ENCODE results near the gene KRT17.

The KRT17 gene

DNA sequence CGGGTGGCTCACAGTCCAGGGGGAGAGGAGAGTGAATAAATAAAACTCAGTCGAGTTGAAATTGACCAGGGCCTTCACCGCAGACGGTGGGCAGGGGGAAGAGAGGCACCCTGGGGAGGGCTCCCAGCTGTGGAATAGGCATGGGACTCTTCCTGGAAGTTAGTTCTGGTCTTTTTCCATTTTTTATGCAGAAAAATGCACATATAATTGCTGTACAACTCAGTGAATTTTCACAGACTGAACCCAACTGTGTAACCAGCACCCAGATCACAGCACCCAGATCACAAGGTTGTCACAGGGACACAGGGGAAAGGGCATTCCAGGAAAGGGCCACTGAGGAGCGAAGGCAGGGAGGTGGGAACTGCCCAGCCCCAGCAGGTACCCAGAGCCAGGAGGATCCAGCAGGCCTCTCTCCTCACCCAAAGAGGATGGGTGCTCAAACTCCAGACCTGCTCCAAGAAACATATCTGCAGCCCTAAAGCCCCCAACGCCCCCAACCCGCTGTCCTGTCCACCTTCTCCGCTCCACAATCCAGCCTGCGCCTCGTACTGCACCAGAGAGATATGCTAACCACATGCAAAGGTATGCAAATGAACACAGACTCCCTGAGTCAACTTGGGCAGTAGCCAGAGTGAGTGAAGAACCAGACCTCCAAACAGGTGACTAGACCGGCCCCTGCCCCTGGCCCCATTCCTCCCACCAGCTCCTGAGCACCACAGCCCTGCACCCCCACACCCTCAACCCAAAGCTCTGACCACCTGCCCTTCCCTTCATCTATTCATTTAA is 35.2 kb upstream of the KRT17 start:
- Histone ChIP-seq H3K27ac (no peak overlapping the region), H3K36me3 (no peaks in the 10 kb centered on the region), H3K4me1 (ENCODE audit: control insufficient read depth in 1 of 2, insufficient read depth in 1 of 2, low read depth in 1 of 2, low read length in 1 of 2) (peaks cover 0 to 5% of the 10 kb centered on the region in 2 experiments), H3K4me3 (ENCODE audit: low read depth in 1 of 2, low read length in 1 of 2) (no peak overlapping the region), H3K27me3 (peaks cover 18% of the 10 kb centered on the region), H3K9me3 (no peaks in the 10 kb centered on the region)
- TF ChIP-seq, protein P1, sequence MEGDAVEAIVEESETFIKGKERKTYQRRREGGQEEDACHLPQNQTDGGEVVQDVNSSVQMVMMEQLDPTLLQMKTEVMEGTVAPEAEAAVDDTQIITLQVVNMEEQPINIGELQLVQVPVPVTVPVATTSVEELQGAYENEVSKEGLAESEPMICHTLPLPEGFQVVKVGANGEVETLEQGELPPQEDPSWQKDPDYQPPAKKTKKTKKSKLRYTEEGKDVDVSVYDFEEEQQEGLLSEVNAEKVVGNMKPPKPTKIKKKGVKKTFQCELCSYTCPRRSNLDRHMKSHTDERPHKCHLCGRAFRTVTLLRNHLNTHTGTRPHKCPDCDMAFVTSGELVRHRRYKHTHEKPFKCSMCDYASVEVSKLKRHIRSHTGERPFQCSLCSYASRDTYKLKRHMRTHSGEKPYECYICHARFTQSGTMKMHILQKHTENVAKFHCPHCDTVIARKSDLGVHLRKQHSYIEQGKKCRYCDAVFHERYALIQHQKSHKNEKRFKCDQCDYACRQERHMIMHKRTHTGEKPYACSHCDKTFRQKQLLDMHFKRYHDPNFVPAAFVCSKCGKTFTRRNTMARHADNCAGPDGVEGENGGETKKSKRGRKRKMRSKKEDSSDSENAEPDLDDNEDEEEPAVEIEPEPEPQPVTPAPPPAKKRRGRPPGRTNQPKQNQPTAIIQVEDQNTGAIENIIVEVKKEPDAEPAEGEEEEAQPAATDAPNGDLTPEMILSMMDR (IDR thresholded peaks at IDR 0.05) = no peak

DNA sequence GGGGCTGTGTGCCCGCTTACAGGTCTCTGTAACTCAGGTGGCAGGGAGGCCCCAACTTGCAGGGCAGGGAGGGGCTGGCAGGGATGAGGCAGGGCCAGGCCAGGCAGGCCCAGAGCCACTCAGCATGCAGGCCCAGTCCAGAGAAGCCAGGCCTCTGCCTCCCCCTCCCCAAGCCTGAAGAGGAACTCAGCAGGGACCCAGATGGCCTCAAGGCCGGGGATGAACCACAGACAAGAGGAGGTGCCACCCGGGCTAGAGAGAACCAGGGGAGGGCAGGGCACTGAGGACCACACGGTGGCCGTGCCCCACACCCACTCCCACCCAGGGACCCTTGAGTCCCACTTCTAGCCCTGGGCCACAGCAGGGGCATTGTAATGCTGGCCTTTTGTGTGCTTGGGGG is 34.5 kb upstream of the KRT17 start:
- no peak overlapping the region for H3K27ac ChIP-seq

DNA sequence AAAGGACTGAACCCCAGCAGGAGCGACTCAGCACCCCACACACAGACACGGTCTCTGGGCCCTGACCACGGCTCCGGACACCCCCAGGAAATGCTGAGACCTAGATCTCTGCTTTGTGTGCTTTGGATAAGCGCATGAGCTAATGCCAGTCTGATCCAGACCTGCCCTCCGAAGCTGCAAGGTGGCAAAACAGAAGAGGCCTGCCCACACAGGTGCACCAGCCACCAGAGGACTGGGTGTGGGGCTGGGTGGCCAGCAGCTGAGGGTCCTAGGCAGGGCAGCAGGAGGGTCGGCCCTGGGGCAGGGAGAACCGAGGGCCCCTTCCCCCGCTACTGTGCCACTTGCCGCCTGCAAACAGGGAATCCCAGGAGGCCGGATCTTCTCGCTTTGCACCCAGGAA is 33.6 kb upstream of the KRT17 start:
- Histone ChIP-seq H3K9me3 (no peaks in the 10 kb centered on the region), H3K36me3 (no peaks in the 10 kb centered on the region), H3K4me3 (ENCODE audit: low read depth in 1 of 2, low read length in 1 of 2) (no peak overlapping the region), H3K4me1 (ENCODE audit: control insufficient read depth in 1 of 2, insufficient read depth in 1 of 2, low read depth in 1 of 2, low read length in 1 of 2) (peaks cover 0 to 4% of the 10 kb centered on the region in 2 experiments), H3K27me3 (peaks cover 7% of the 10 kb centered on the region), H3K27ac (no peak overlapping the region)
- TF ChIP-seq, protein P1 (IDR thresholded peaks at IDR 0.05) = no peak

More for the DNA sequence above, 34.5 kb upstream of the KRT17 start:
- peaks cover 11% of the 10 kb centered on the region for H3K27me3 ChIP-seq
- H3K4me3 ChIP-seq (ENCODE audit: low read depth in 1 of 2, low read length in 1 of 2) = no peak overlapping the region
- TF ChIP-seq, protein P1 (IDR thresholded peaks at IDR 0.05) = no peak
- H3K9me3 ChIP-seq = no peaks in the 10 kb centered on the region
- peaks cover 0 to 5% of the 10 kb centered on the region in 2 experiments for H3K4me1 ChIP-seq (ENCODE audit: control insufficient read depth in 1 of 2, insufficient read depth in 1 of 2, low read depth in 1 of 2, low read length in 1 of 2)
- no peaks in the 10 kb centered on the region for H3K36me3 ChIP-seq

DNA sequence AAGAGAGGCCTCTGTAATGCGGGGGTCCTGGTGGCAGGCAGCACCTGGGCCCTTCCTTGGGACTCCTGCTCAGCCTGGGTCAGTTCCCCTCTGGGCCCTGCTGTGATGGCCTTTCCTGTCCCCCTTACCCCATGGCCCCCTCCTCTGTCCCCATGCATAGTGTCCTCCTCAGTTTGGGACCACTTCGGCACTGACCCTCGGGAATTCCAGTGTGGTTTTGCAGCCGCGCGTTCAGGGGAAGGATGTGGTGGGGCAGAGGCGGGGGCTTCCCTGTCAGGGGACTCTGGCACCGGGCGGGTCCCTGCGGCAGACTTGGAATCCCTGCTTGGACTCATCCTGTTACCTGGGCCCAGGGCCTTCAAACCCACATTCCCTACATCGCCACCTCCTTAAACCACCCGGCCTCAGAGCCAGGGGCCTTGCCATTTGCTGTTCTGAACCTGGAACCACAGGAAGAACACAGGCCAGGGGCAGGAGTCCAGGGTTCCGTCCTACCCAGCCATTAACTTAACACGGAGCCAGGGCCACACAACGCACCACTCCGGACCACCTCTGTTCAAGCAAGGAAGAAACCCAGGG is 32.9 kb upstream of the KRT17 start:
- TF ChIP-seq, protein P1 (IDR thresholded peaks at IDR 0.05) = no peak
- Histone ChIP-seq H3K4me3 (ENCODE audit: low read depth in 1 of 2, low read length in 1 of 2) (no peak overlapping the region), H3K4me1 (ENCODE audit: control insufficient read depth in 1 of 2, insufficient read depth in 1 of 2, low read depth in 1 of 2, low read length in 1 of 2) (no peaks in the 10 kb centered on the region), H3K9me3 (no peaks in the 10 kb centered on the region), H3K27ac (no peak overlapping the region), H3K27me3 (peaks cover 7% of the 10 kb centered on the region), H3K36me3 (no peaks in the 10 kb centered on the region)

DNA sequence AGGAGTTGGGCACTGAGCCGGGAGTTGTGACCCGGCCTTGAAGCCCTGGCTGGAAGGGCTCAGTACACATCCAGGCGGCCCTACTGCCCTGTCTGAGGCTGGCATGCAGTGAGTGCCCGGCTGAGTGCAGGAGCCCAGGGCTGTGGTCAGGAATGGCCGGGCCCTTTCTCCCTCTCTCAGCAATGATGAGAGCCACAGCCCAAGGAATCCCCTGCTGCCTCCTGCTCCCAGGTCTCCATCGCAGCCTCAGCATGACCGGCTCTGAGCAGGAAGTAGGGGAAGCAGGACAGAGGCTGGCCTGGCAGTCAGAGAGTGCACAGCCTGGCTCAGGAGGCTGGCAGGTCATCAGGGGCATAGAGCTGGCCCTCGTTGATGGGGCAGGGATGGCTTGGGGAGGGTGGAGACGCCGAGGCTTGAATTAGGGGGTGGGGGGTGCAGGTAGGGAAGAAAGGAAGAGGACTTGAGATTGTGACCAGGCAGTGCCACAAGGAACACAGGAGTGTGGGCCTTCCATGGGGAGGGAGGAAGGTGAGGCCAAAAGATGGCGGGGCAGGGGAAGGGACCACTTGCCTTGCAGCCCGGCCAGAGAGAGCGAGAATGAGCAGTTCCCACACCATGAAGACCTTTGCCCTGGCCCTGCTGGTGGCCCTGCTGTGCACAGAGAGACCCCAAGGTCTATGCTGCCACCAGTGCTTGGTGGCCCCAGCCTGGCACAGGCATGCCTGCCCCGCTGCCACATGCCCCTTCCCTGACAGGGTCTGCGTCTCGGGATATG is 32.1 kb upstream of the KRT17 start:
- Histone ChIP-seq H3K9me3 (no peaks in the 10 kb centered on the region), H3K4me1 (ENCODE audit: control insufficient read depth in 1 of 2, insufficient read depth in 1 of 2, low read depth in 1 of 2, low read length in 1 of 2) (no peaks in the 10 kb centered on the region), H3K4me3 (ENCODE audit: low read depth in 1 of 2, low read length in 1 of 2) (no peak overlapping the region), H3K27me3 (peaks cover 7% of the 10 kb centered on the region), H3K27ac (no peak overlapping the region), H3K36me3 (no peaks in the 10 kb centered on the region)
- TF ChIP-seq, protein P1 (IDR thresholded peaks at IDR 0.05) = no peak
